Medulla oblongata (tissue), 1 donor: ENCODE measurements around the gene TRNT1.
A peak's percentile ranks its signal among the peaks of the same experiment; 100 is the strongest.

Experiments
- DNase-seq: peaks from one replicate; pipeline ENCODE4 v3.0.0-alpha.2; 2015; ENCODE audit errors: extremely low spot score

TRNT1 gene

GRCh38 chr3:3177861-3178497, 51.2 kb downstream of the TRNT1 start:
- DNase-seq: no peak

- peak; percentile 6 for DNase-seq
Observed at GRCh38 chr3:3178498-3179328, 52.0 kb downstream of the TRNT1 start.

- peak; percentile 93 for DNase-seq
Observed at GRCh38 chr3:3179407-3180094, 52.8 kb downstream of the TRNT1 start, which contains the start of gene CRBN. CRBN (minus strand) TSS chr3:3179691; CDS start chr3:3179687, 4 bp downstream.

- no peak for DNase-seq
Observed at GRCh38 chr3:3180456-3180855, 53.7 kb downstream of the TRNT1 start.

GRCh38 chr3:3184876-3185275, 58.1 kb downstream of the TRNT1 start:
- no peak for DNase-seq

- no peak for DNase-seq
Observed at GRCh38 chr3:3189102-3189727, 62.5 kb downstream of the TRNT1 start.

- no peak for DNase-seq
Observed at GRCh38 chr3:3189961-3190360, 63.2 kb downstream of the TRNT1 start.

- DNase-seq: no peak
Observed at GRCh38 chr3:3191675-3192285, 65.0 kb downstream of the TRNT1 start.

GRCh38 chr3:3192286-3192675, 65.5 kb downstream of the TRNT1 start:
- DNase-seq: no peak

GRCh38 chr3:3194861-3195260, 68.1 kb downstream of the TRNT1 start:
- no peak for DNase-seq

GRCh38 chr3:3196148-3196861, 69.6 kb downstream of the TRNT1 start:
- peak; percentile 18 for DNase-seq
